SK-N-SH treated with all-trans-retinoic acid at 6 μM for 48 hours (cell line): Measurements from ENCODE around the gene NCOA5.

ENCODE experiments used
- ATAC-seq: fragments of 200-7000 bp; cut with Tn5 transposase; 3 replicates; pipeline ENCODE4 v1.9.1; 2020; ENCODE audit warnings: mild to moderate bottlenecking, moderate library complexity
- ARNTL ChIP-seq: fragments of 450-650 bp; formaldehyde crosslinking; IDR thresholded peaks from 2 replicates; pipeline ENCODE4 v1.5.0; 2020; ENCODE audit warnings: low read depth, mild to moderate bottlenecking, moderate library complexity, borderline replicate concordance
- BACH2 ChIP-seq: fragments of 250-450 bp; sonication (Bioruptor Pico); IDR thresholded peaks from 2 replicates; pipeline ENCODE4 v1.9.0; 2021; ENCODE audit warnings: mild to moderate bottlenecking, borderline replicate concordance
- CSDC2 ChIP-seq: fragments of 250-450 bp; sonication (Bioruptor Pico); IDR thresholded peaks from 2 replicates; pipeline ENCODE4 v1.5.0; 2020; ENCODE audit warnings: mild to moderate bottlenecking, moderate library complexity
- ESRRG ChIP-seq: fragments of 250-450 bp; sonication (Bioruptor Pico); IDR thresholded peaks from 2 replicates; pipeline ENCODE4 v1.6.1; 2021; ENCODE audit warnings: mild to moderate bottlenecking
- GLIS3 ChIP-seq: fragments of 250-450 bp; sonication (Bioruptor Pico); IDR thresholded peaks from 2 replicates; pipeline ENCODE4 v1.5.0; 2020; ENCODE audit warnings: mild to moderate bottlenecking, moderate library complexity
- ISL1 ChIP-seq: fragments of 250-450 bp; sonication (Bioruptor Pico); IDR thresholded peaks from 2 replicates; pipeline ENCODE4 v2.1.2; 2022; ENCODE audit warnings: mild to moderate bottlenecking, moderate library complexity
- OSR1 ChIP-seq: fragments of 250-450 bp; sonication (Bioruptor Pico); IDR thresholded peaks from 2 replicates; pipeline ENCODE4 v1.8.0; 2022; ENCODE audit warnings: moderate library complexity, mild to moderate bottlenecking, inconsistent platforms
- PPARA ChIP-seq: fragments of 250-450 bp; sonication (Bioruptor Pico); IDR thresholded peaks from 2 replicates; pipeline ENCODE4 v1.5.0; 2020; ENCODE audit warnings: mild to moderate bottlenecking, borderline replicate concordance
- RARB ChIP-seq: fragments of 250-450 bp; sonication (Bioruptor Pico); IDR thresholded peaks from 2 replicates; pipeline ENCODE4 v1.8.0; 2021; ENCODE audit warnings: mild to moderate bottlenecking, moderate library complexity
- SNAI2 ChIP-seq: fragments of 250-450 bp; sonication (Bioruptor Pico); IDR thresholded peaks from 2 replicates; pipeline ENCODE4 v1.5.0; 2020; ENCODE audit warnings: mild to moderate bottlenecking, moderate library complexity
- TCF4 ChIP-seq: fragments of 250-450 bp; sonication (Bioruptor Pico); IDR thresholded peaks from 2 replicates; pipeline ENCODE4 v1.8.0; 2021; ENCODE audit warnings: mild to moderate bottlenecking, moderate library complexity, borderline replicate concordance
- ZC3H10 ChIP-seq: fragments of 250-450 bp; sonication (Bioruptor Pico); IDR thresholded peaks from 2 replicates; pipeline ENCODE4 v1.5.1; 2021; ENCODE audit warnings: mild to moderate bottlenecking, moderate library complexity
- ZFP3 ChIP-seq: fragments of 250-450 bp; sonication (Bioruptor Pico); IDR thresholded peaks from 2 replicates; pipeline ENCODE4 v1.5.0; 2020; ENCODE audit warnings: mild to moderate bottlenecking, moderate library complexity
- ZFP30 ChIP-seq: fragments of 450-650 bp; formaldehyde crosslinking; IDR thresholded peaks from 2 replicates; pipeline ENCODE4 v1.5.0; 2022; ENCODE audit warnings: mild to moderate bottlenecking, moderate library complexity
- ZNF565 ChIP-seq: fragments of 450-650 bp; formaldehyde crosslinking; conservative IDR thresholded peaks from 2 replicates; pipeline ENCODE4 v1.5.0; 2020; ENCODE audit warnings: low read depth, mild to moderate bottlenecking, moderate library complexity
- ZNF8 ChIP-seq: fragments of 450-650 bp; formaldehyde crosslinking; IDR thresholded peaks from 2 replicates; pipeline ENCODE4 v1.5.0; 2020; ENCODE audit warnings: mild to moderate bottlenecking, moderate library complexity
- TF ChIP-seq, protein P1 (sequence below): fragments of 250-450 bp; sonication (Bioruptor Pico); IDR thresholded peaks from 2 replicates; pipeline ENCODE4 v1.8.0; 2021; ENCODE audit warnings: low read depth, mild to moderate bottlenecking, moderate library complexity, borderline replicate concordance
- TF ChIP-seq, protein P2 (sequence below): fragments of 250-450 bp; sonication (Bioruptor Pico); IDR thresholded peaks from 2 replicates; pipeline ENCODE4 v1.8.0; 2020; ENCODE audit warnings: mild to moderate bottlenecking, moderate library complexity, borderline replicate concordance
- TF ChIP-seq, protein P3 (sequence below): fragments of 250-450 bp; sonication (Bioruptor Pico); IDR thresholded peaks from 2 replicates; pipeline ENCODE4 v1.5.1; 2020; ENCODE audit warnings: low read depth, mild to moderate bottlenecking, moderate library complexity
- TF ChIP-seq, protein P4 (sequence below): fragments of 250-450 bp; sonication (Bioruptor Pico); IDR thresholded peaks from 2 replicates; pipeline ENCODE4 v1.5.1; 2021; ENCODE audit warnings: mild to moderate bottlenecking, moderate library complexity

NCOA5 gene

DNA sequence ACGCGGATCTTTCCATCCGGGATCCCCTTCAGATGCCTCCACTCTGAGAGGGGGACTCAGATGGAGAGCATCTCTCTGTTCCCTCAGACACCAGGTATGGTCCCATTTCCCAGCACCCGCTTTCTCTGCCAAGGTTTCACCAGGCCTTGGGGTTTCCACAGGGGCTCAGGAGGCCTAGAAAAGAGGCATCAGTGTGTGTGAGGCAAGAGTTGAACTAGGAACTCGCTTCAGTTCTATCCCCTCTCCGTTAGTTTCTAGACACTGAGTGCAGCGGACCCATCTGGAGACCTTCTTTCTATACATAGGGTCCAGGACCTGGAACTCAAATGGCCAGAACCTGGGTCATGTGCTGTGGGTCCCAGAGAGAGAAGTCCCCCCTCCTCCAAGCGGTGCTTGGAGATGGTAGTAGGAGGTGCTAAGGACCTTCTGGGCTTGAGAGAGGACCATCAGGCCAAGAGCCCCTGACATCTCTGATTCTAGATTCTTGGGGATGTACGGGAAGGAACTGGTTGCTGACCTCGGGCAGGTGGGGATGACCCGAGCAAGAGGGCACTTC is 58.7 kb downstream of the NCOA5 start:
- TF ChIP-seq ISL1 (no peak), TCF4 (CRISPR knock-in tag) (no peak)
- no peak for ATAC-seq

DNA sequence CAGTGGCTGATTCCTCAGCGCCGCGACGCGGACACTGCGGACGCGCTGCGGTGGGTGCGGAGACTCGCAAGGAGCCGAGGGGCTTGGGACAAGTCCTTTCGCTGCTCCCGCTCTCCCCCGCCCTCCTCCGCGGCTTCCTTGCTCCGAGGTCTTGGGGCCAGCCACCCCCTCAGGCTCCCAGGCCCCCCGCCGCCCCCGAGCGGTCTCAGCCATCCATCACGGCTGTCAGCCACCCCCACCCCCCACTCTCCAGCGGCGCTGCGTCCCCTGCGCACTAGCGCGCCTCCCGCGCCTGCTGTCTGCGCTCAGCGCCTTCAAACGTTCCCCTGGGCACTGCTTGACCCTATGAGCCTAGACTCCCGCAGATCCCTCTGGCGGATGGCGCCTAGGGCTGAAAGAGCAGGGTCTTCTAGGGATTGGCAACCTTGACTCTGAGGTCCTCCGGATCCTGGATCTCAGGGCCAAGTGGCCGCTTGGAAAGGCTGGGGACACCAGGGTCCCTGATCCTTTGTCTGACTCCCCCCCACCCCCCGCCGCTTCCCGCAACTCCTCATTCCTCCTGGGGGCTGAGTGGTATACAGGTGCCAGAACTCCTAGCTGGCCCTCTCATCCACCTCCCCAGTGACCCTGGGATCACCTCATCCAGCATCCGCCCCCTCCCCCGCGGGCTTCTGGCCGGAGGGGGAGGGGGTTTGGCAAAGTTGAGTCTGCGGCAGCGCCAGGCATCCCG is 59.3 kb downstream of the NCOA5 start:
- ATAC-seq, result no peak
- TF ChIP-seq ZFP30 (CRISPR knock-in tag), result no peak
- TF ChIP-seq TCF4 (CRISPR knock-in tag), result no peak
- TF ChIP-seq ESRRG (CRISPR knock-in tag), result no peak
- TF ChIP-seq, protein P1, sequence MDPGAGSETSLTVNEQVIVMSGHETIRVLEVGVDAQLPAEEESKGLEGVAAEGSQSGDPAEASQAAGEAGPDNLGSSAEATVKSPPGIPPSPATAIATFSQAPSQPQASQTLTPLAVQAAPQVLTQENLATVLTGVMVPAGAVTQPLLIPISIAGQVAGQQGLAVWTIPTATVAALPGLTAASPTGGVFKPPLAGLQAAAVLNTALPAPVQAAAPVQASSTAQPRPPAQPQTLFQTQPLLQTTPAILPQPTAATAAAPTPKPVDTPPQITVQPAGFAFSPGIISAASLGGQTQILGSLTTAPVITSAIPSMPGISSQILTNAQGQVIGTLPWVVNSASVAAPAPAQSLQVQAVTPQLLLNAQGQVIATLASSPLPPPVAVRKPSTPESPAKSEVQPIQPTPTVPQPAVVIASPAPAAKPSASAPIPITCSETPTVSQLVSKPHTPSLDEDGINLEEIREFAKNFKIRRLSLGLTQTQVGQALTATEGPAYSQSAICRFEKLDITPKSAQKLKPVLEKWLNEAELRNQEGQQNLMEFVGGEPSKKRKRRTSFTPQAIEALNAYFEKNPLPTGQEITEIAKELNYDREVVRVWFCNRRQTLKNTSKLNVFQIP (CRISPR knock-in tag), result no peak
- no peak for TF ChIP-seq ZC3H10 (CRISPR knock-in tag)
- TF ChIP-seq BACH2 (CRISPR knock-in tag), result no peak
- no peak for TF ChIP-seq ZNF8 (CRISPR knock-in tag)
- TF ChIP-seq ARNTL (CRISPR knock-in tag), result no peak
- no peak for TF ChIP-seq SNAI2

DNA sequence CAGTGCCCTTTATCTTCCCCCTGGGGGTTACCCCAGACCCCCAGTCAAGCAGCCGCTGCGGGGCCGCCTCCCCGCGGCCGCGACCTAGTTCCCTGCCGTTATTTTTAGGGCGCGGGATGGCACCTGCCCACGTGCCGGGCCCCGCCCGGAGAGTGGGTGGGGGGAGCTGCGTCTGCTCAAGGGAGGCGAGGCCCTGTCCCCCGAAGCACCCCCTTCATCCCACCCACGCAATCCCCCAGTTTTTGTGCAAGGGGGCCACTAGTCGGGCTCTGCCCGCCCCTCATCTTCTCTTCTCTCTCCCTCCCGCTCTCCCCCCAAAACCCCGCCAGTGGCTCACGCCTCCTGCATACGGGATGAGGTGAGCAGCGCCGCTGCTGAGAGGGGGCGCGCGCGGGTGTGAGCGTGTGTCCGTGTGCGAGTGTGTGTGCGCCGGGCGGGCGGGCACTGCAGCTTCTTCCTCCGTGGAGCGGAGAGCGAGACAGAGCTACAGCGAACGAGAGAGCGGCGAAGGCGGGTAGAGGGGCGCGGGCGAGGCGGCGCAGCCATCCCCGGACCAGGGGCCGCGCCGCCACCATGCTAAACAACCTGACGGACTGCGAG is 60.9 kb downstream of the NCOA5 start, which contains the start of gene SLC12A5:
Gene SLC12A5 (plus strand): TSS at position 444 of the 600 bp plus-strand sequence. CDS start 130 bp downstream, at position 574.
- no peak for ATAC-seq
- TF ChIP-seq, protein P2, sequence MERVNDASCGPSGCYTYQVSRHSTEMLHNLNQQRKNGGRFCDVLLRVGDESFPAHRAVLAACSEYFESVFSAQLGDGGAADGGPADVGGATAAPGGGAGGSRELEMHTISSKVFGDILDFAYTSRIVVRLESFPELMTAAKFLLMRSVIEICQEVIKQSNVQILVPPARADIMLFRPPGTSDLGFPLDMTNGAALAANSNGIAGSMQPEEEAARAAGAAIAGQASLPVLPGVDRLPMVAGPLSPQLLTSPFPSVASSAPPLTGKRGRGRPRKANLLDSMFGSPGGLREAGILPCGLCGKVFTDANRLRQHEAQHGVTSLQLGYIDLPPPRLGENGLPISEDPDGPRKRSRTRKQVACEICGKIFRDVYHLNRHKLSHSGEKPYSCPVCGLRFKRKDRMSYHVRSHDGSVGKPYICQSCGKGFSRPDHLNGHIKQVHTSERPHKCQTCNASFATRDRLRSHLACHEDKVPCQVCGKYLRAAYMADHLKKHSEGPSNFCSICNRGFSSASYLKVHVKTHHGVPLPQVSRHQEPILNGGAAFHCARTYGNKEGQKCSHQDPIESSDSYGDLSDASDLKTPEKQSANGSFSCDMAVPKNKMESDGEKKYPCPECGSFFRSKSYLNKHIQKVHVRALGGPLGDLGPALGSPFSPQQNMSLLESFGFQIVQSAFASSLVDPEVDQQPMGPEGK (CRISPR knock-in tag), result no peak
- TF ChIP-seq BACH2 (CRISPR knock-in tag), result no peak
- TF ChIP-seq, protein P1 (CRISPR knock-in tag), result no peak
- TF ChIP-seq GLIS3 (CRISPR knock-in tag), result no peak
- no peak for TF ChIP-seq ZFP30 (CRISPR knock-in tag)
- TF ChIP-seq PPARA (CRISPR knock-in tag), result no peak
- no peak for TF ChIP-seq OSR1
- TF ChIP-seq ZC3H10 (CRISPR knock-in tag), result no peak
- no peak for TF ChIP-seq CSDC2 (CRISPR knock-in tag)

DNA sequence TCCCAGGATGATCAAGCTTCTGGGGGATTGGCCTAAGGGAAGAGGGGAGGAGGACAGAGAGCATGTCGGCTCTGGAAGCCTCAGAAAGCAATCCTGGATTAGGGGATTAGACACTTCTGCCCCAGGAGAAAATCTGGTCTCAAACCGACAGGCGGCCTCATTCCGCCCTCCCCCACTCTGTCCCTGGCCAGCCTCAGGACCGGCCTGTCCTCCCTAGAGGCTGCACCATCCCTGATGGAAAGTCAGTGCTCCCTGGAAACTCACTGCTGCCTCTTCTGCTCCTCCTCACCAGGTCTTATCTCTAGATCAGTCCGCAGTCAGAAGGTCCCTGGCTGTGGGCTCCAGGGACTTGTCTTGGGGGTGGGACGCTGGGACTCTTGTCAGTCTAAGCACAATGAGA is 61.7 kb downstream of the NCOA5 start:
- TF ChIP-seq ARNTL (CRISPR knock-in tag), result no peak
- no peak for TF ChIP-seq RARB (CRISPR knock-in tag)
- no peak for TF ChIP-seq ZFP3
- TF ChIP-seq ZNF8 (CRISPR knock-in tag), result no peak
- TF ChIP-seq ISL1, result no peak
- TF ChIP-seq, protein P3, sequence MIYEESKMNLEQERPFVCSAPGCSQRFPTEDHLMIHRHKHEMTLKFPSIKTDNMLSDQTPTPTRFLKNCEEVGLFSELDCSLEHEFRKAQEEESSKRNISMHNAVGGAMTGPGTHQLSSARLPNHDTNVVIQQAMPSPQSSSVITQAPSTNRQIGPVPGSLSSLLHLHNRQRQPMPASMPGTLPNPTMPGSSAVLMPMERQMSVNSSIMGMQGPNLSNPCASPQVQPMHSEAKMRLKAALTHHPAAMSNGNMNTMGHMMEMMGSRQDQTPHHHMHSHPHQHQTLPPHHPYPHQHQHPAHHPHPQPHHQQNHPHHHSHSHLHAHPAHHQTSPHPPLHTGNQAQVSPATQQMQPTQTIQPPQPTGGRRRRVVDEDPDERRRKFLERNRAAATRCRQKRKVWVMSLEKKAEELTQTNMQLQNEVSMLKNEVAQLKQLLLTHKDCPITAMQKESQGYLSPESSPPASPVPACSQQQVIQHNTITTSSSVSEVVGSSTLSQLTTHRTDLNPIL (CRISPR knock-in tag), result no peak
- TF ChIP-seq, protein P2 (CRISPR knock-in tag), result no peak
- TF ChIP-seq ZNF565 (CRISPR knock-in tag), result no peak
- no peak for TF ChIP-seq OSR1
- TF ChIP-seq, protein P4, sequence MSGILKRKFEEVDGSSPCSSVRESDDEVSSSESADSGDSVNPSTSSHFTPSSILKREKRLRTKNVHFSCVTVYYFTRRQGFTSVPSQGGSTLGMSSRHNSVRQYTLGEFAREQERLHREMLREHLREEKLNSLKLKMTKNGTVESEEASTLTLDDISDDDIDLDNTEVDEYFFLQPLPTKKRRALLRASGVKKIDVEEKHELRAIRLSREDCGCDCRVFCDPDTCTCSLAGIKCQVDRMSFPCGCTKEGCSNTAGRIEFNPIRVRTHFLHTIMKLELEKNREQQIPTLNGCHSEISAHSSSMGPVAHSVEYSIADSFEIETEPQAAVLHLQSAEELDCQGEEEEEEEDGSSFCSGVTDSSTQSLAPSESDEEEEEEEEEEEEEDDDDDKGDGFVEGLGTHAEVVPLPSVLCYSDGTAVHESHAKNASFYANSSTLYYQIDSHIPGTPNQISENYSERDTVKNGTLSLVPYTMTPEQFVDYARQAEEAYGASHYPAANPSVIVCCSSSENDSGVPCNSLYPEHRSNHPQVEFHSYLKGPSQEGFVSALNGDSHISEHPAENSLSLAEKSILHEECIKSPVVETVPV, result no peak
- no peak for ATAC-seq
